Kasumi-1 (cell line): Measurements from ENCODE around the gene GNG5.
"Not testable (repeated sequence)": the region's sequence is repeated elsewhere in the genome, so short reads cannot be mapped to it uniquely, and the experiment has no call there.

Source experiments
- DNase-seq, 2 experiments: peaks; one replicate each; lab custom pipeline; 2025; lab: John Stamatoyannopoulos, UW

GNG5 gene

DNA sequence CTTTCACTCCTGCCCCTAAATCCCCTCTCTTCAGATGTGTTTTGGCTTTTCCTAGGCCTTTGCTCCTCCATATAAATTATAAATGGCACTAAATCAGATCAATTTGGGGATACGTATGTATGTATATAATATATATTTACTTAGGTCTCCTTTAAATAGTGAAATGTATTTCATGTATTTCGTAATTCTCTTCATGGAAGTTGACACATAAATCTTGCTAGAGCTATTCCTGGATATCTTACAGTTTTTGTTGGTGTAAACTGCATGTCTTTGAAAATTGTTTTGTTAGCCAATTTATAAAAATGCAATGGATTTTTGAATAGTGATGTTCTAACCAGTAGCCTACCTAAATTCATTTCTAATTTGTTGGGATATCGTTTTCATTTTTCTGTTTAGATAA lies 18.3 kb downstream of the GNG5 start:
- no peak for DNase-seq

DNA sequence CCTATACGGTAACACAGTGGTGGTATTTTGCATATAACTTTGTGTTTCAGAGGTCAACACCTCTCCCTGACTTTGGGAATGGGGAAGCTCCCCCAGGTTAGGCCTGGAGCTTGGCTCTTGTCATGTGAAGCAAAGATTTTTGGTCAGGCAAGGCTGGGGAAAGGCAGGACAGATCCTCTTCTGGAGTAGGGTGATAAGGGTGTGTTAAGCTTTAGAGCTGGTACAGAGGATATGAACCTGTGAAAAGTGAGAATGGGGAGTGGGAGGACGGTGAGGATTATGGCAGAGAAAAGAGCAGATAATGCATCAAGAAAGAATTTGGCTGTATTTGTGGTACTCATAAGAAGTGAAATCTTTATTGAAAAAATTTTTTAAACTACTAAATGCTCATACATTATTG lies 25.1 kb downstream of the GNG5 start:
- DNase-seq = no peak

DNA sequence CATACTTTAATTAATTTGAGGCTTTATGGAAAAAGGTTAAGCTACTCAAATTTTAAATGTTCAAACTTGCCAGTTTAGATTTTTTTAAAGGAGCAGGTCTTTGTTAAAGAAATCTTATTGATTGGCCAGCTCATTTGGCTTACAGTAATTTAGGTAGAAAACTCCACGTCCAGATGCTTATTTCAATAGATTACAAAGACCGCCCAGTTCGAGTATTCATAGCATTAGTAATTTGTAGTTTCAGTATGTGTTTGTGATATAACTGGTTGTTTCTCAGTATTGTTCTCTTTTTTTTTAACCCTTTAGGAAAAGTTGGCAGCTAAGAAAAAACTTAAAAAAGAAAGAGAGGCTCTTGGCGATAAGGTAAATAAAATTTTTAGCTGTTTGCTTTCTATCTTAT lies 25.7 kb downstream of the GNG5 start:
- DNase-seq = no peak

DNA sequence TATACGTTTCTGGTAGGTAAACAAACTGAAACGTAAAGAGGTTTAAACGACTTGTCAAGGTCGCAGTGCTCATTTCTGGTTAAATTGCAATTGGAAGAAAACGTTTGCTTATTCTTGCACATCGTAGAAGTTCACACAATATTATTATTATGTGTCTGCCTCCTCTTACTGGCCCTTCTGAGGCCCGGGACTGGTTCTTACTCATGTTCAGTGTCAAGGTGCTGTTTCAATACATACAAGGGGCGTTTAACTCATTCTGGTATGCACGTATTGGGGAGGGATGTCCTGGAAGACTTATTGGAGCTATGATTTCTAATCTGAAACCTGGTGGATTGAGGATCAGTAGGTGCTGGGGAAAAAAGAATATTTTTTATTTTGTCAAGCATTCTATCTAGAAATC lies 26.4 kb downstream of the GNG5 start:
- DNase-seq = no peak

DNA sequence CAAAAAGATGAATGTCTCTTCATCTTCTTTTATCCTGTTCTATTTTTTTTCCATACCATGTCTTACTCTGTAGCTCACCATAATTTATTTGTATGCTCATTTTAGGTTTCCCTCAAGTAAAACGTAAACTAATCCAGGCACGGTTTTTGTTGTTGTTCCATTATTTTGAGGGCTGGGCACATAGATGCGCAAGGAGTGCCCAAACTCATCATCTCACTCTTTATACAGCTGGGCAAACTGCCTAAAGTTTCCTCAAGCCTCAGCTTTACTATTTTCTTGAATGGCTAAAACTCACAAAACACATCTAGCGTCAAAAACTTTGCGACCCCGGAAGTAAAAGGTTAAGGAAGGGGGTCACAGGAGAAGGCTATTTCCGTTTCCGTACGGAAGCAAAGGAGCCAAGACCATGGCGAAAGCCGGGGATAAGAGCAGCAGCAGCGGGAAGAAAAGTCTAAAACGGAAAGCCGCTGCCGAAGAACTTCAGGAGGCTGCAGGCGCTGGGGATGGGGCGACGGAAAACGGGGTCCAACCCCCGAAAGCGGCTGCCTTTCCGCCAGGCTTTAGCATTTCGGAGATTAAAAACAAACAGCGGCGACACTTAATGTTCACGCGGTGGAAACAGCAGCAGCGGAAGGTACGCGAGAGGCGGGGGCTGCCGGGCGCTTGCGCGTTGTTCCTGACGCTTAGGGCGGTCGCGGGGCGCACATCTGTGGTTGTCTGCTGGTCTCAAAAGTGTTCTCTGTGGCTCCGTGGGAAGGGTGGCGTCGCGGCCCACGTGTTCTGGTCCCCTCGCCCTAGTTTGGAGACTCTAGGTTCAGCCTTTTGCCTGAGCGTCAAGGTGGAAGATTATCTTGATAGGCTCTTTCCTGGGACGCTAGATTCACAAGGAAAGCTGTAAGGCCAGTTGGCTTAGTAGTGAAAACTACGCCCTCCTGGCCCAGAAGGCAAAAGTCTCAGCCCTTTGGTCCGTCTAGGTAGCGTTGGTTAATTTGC lies 27.2 kb downstream of the GNG5 start, which contains the start of gene RPF1:
Gene RPF1 (plus strand): TSS at position 391 of the 993 bp plus-strand sequence. CDS start 16 bp downstream, at position 407.
- DNase-seq = peak; percentile 85 to 87

DNA sequence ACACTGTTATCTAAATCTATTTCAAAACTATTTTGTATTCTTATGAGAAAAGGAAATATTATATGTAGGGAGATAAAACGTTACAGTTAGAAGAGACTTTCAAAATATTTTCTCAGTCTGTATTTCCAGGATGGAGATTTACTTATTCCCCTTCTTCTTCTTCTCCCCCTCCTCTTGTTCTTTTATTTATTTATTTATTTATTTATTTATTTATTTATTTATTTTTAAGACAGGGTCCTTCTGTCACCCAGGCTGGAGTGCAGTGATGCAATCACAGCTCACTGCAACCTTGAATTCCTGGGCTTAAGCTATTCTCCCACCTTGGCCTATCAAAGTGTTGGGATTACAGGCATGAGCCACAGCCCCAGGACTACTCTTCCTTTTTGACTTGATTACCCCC lies 30.2 kb downstream of the GNG5 start:
- no peak for DNase-seq

DNA sequence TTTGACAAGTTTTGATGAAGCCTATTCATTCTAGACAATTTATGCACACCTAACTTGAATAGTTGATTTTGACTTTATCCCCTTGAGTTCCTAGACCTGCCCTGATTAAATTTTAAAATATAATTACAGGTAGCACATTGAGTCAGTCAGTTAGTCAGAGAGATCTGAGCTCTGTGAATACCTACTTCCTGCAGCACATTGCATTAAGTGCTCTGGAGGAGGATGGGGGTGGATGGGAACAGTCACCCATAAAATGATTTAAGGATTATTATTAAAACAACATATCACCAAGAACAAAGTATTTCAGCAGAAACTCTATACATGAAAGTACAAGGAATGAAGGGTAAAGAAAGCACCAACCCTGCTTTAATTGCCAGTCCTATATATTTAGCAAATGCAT lies 39.1 kb downstream of the GNG5 start:
- DNase-seq = no peak

DNA sequence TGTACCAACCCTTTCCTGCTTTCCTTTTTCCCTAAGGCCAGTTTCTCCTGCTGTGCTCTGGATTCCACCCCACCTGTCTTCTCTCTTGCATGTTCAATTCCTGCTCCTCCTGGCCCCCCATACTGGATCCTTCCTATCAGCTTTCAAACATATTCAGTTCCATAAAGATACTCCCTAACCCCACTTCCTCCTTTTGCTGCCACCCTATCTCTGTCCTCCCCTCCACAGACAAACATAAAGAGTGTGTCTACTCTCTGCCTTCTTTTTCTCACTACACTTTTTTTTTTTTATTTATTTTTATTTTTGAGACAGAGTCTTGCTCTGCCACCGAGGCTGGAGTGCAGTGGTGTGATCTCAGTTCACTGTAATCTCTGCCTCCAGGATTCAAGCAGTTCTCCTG lies 44.3 kb downstream of the GNG5 start:
- DNase-seq = peak; percentile 27 to 33

DNA sequence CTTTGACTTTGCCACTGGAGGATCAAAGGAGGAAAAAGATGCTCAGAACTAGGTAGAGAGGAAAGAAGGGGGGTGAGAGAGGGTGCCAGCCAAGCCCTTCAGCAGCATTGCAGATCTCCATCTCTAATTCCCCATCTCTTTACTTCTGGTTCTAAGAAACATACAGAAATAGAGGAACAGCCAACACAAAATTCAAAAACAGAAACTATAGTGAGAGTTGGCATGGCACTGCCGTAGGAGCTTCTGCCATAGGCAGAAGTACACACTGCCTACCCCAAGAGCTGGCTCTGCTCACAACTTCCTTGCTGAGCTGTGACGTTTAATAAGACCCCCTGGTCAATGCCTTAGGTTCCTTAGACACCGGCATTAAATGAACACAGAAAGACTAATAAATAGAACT lies 53.9 kb downstream of the GNG5 start:
- no peak for DNase-seq

DNA sequence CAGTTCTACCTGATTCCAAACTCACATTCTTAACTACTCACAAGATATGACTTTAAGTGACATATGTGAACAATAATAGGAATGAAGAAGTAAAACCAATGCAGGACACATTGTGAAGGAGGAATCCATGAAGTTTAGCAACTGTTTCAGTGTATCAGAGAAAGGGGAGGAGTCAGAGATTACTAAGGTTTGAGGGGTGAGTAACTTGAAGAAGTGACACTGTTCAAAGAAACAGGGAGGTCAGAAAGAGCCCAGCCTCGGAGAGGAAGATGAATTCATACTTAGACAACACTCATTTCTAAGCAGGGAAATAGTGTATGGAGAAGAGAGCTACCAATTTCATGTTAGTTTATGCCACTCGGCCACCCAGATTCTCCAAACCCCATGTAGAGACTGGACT lies 55.5 kb downstream of the GNG5 start:
- DNase-seq = no peak

DNA sequence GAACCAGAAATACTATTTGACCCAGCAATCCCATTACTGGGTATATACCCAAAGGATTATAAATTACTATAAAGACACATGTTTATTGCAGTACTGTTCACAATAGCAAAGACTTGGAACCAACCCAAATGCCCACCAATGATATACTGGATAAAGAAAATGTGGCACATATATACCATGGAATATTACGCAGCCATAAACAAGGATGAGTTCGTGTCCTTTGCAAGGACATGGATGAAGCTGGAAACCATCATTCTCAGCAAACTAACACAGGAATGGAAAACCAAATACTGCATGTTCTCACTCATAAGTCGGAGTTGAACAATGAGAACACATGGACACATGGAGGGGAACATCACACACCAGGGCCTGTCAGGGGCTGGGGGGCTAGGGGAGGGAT lies 57.7 kb downstream of the GNG5 start:
- DNase-seq = not testable (repeated sequence)
